A549 (cell line): ENCODE measurements around the gene COPB1. TPM values are rescaled to one million over a fixed set of nuclear protein-coding genes. Genes with fewer than 3 reads are reported as not detected.

Experiments used
- ATAC-seq, 2 experiments: fragments of 200-7000 bp in 1 of 2; fragments of >200 bp in 1 of 2; cut with Nextera tagmentation in 1 of 2; cut with Tn5 transposase in 1 of 2; 3 replicates each; pipeline versions ENCODE4 v1.8.0 to v1.9.1; 2018 to 2020; ENCODE audit warnings: mild to moderate bottlenecking in 1 of 2, moderate library complexity in 1 of 2
- CTCF ChIA-PET: fragments of 300-600 bp; sonication (Branson Sonifier 250); formaldehyde crosslinking; extraction: SDS; loops from one replicate; lab custom pipeline; 2021; ENCODE audit warnings: antibody characterized with exemption, inconsistent platforms; lab: Yijun Ruan, JAX
- POLR2A ChIA-PET: fragments of 350-600 bp; formaldehyde crosslinking; extraction: SDS; loops from one replicate; lab custom pipeline; 2021; ENCODE audit warnings: antibody characterized with exemption, inconsistent platforms; lab: Yijun Ruan, JAX
- DNase-seq, 2 experiments: peaks; one replicate each; pipeline versions ENCODE4 v3.0.0 to v3.0.0-alpha.2; 2011 to 2016; ENCODE audit warnings: low read depth in 1 of 2, low spot score in 1 of 2
- FAIRE-seq: peaks from 2 replicates; lab custom pipeline; 2011; peaks lifted over from hg19 to GRCh38; lab: Jason Lieb, UNC
- H3K27ac ChIP-seq, 2 experiments: fragments of >200 bp; sonication (Bioruptor Twin); formaldehyde crosslinking; 3 replicates each; pipeline ENCODE4 v1.5.1; 2016 to 2017
- H3K4me1 ChIP-seq: fragments of >200 bp; sonication (Bioruptor Twin); formaldehyde crosslinking; 3 replicates; pipeline ENCODE4 v1.6.1; 2016
- H3K4me2 ChIP-seq: fragments of >200 bp; sonication (Bioruptor Twin); formaldehyde crosslinking; 3 replicates; pipeline ENCODE4 v1.6.1; 2016
- H3K4me3 ChIP-seq: fragments of >200 bp; sonication (Bioruptor Twin); formaldehyde crosslinking; 3 replicates; pipeline ENCODE4 v1.5.1; 2016
- H3K9me3 ChIP-seq: fragments of >200 bp; sonication (Bioruptor Twin); formaldehyde crosslinking; 3 replicates; pipeline ENCODE4 v1.6.1; 2016
- BHLHE40 ChIP-seq: IDR thresholded peaks from 2 replicates; pipeline ENCODE4 v1.6.1; 2012; ENCODE audit warnings: low read depth, low read length, inconsistent platforms
- CHD4 ChIP-seq: fragments of 200-600 bp; sonication (generic); IDR thresholded peaks from 2 replicates; pipeline ENCODE4 v1.6.1; 2016; ENCODE audit warnings: antibody characterized with exemption, mild to moderate bottlenecking, borderline replicate concordance
- FOSB ChIP-seq: fragments of 250-450 bp; sonication (Bioruptor Pico); IDR thresholded peaks from 2 replicates; pipeline ENCODE4 v1.5.0; 2020; ENCODE audit warnings: mild to moderate bottlenecking, moderate library complexity
- FOXS1 ChIP-seq: fragments of 250-450 bp; sonication (Bioruptor Pico); IDR thresholded peaks from 2 replicates; pipeline ENCODE4 v1.5.0; 2020; ENCODE audit warnings: mild to moderate bottlenecking, moderate library complexity
- HOXA7 ChIP-seq: fragments of 250-450 bp; sonication (Bioruptor Pico); IDR thresholded peaks from 2 replicates; pipeline ENCODE4 v1.5.0; 2020; ENCODE audit warnings: mild to moderate bottlenecking, moderate library complexity
- HOXB5 ChIP-seq: fragments of 250-450 bp; sonication (Bioruptor Pico); IDR thresholded peaks from 2 replicates; pipeline ENCODE4 v1.5.0; 2020; ENCODE audit warnings: mild to moderate bottlenecking, moderate library complexity
- KDM1A ChIP-seq: fragments of 200-600 bp; sonication (generic); IDR thresholded peaks from 2 replicates; pipeline ENCODE4 v1.6.1; 2016; ENCODE audit warnings: low read depth, mild to moderate bottlenecking
- MAZ ChIP-seq: fragments of 150-350 bp; IDR thresholded peaks from 2 replicates; pipeline ENCODE4 v1.6.1; 2014; ENCODE audit warnings: antibody characterized with exemption, low read depth, low read length, borderline replicate concordance
- NR3C1 ChIP-seq: fragments of >200 bp; sonication (Bioruptor Twin); formaldehyde crosslinking; IDR thresholded peaks from 3 replicates; pipeline ENCODE4 v1.6.1; 2017
- PHF8 ChIP-seq: fragments of 200-600 bp; sonication (generic); IDR thresholded peaks from 2 replicates; pipeline ENCODE4 v1.6.1; 2016; ENCODE audit warnings: low read depth, mild to moderate bottlenecking, antibody characterized with exemption, moderate library complexity, borderline replicate concordance
- POLR2AphosphoS2 ChIP-seq: conservative IDR thresholded peaks from 2 replicates; pipeline ENCODE4 v1.6.1; 2012; ENCODE audit warnings: low read length, improper control_type of control experiment, inconsistent platforms
- RNF2 ChIP-seq: fragments of 200-600 bp; sonication (generic); IDR thresholded peaks from 2 replicates; pipeline ENCODE4 v1.6.1; 2016; ENCODE audit warnings: low read depth, mild to moderate bottlenecking, antibody characterized with exemption, moderate library complexity, borderline replicate concordance
- ZNF302 ChIP-seq: fragments of 250-450 bp; sonication (Bioruptor Pico); IDR thresholded peaks from 2 replicates; pipeline ENCODE4 v1.9.0; 2021; ENCODE audit warnings: inconsistent platforms, mild to moderate bottlenecking, moderate library complexity
- WGBS: methylation state at CpG from one replicate; pipeline ENCODE4 v1.1.6; 2017; ENCODE audit errors: missing lambda C conversion rate; 5-methylcytosine and 5-hydroxymethylcytosine counted together
- polyA plus RNA-seq, 4 experiments: library from polyadenylated mRNA; depleted of rRNA in 3 of 4; stranded (reverse); fragments of >200 nt; fragmentation: RNase III in 1 of 4; extraction: RNeasy Plus Mini Kit Qiagen cat#74134 plus additional on column Dnase treatment in 1 of 4; gene quantifications; 2 replicates in 3 of 4; 3 replicates in 1 of 4; pipeline ENCODE4 v1.2.3, GENCODE V29; 2011 to 2017
- TF ChIP-seq, protein P1 (sequence below): IDR thresholded peaks from 2 replicates; pipeline ENCODE4 v1.6.1; 2012; ENCODE audit warnings: low read depth, borderline replicate concordance
- TF ChIP-seq, protein P2 (sequence below): fragments of 250-450 bp; sonication (Bioruptor Pico); IDR thresholded peaks from 2 replicates; pipeline ENCODE4 v1.5.0; 2021; ENCODE audit warnings: mild to moderate bottlenecking, moderate library complexity, borderline replicate concordance
- TF ChIP-seq, protein P3 (sequence below): fragments of 150-350 bp; IDR thresholded peaks from 2 replicates; pipeline ENCODE4 v1.6.1; 2014; ENCODE audit warnings: low read depth, mild to moderate bottlenecking, low read length
- TF ChIP-seq, protein P4 (sequence below): fragments of >200 bp; sonication (Bioruptor Twin); formaldehyde crosslinking; IDR thresholded peaks from 3 replicates; pipeline ENCODE4 v1.5.1; 2016
- TF ChIP-seq, protein P5 (sequence below): fragments of 200-600 bp; sonication (generic); IDR thresholded peaks from 2 replicates; pipeline ENCODE4 v1.6.1; 2016; ENCODE audit warnings: antibody characterized with exemption, mild to moderate bottlenecking, moderate library complexity

Gene COPB1
- polyA plus RNA-seq, 2 of the 4 experiments (the other 2 are of a cell fraction): 128 to 232 TPM

DNA sequence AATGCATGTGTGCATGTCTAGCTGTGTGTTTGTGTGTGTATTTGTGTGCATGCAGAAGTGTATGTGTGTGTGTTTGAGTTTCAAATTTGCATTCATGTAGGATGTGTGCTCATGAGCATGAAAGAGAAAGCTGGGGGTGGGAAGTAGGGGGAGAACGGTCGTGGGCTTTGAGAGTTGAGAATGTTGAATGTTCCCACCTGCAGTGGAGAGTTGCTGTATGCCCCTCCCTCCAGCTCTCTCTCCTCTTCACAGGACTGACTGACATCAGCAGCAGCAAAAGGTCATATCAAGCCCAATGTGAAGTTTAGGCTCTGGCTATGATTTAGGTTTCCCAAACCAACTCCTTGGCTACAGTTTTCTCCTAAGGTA, 76.8 kb downstream of the COPB1 start:
- Histone ChIP-seq H3K9me3 (no peaks in the 10 kb centered on the region), H3K4me1 (peaks cover 37% of the 10 kb centered on the region), H3K4me3 (no peak overlapping the region), H3K27ac (peak overlapping the region; percentile 44 to 85), H3K4me2 (peak overlapping the region; percentile 76)
- no peak for FAIRE-seq
- ChIA-PET CTCF (interaction anchor here (0.9 to 8.5 kb wide), 6 partner anchors 9 to 122 kb away, joined by 3 to 77 read pairs (median 4); no protein-coding TSS in a partner anchor), POLR2A (interaction anchor here (0.6 to 1.6 kb wide), 6 partner anchors 23 to 122 kb away, joined by 3 to 12 read pairs (median 5); no protein-coding TSS in a partner anchor)
- TF ChIP-seq HOXA7 (CRISPR knock-in tag): no peak
- TF ChIP-seq PHF8: no peak
- TF ChIP-seq, protein P1, sequence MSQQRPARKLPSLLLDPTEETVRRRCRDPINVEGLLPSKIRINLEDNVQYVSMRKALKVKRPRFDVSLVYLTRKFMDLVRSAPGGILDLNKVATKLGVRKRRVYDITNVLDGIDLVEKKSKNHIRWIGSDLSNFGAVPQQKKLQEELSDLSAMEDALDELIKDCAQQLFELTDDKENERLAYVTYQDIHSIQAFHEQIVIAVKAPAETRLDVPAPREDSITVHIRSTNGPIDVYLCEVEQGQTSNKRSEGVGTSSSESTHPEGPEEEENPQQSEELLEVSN: no peak
- no peak for TF ChIP-seq BHLHE40
- TF ChIP-seq, protein P2, sequence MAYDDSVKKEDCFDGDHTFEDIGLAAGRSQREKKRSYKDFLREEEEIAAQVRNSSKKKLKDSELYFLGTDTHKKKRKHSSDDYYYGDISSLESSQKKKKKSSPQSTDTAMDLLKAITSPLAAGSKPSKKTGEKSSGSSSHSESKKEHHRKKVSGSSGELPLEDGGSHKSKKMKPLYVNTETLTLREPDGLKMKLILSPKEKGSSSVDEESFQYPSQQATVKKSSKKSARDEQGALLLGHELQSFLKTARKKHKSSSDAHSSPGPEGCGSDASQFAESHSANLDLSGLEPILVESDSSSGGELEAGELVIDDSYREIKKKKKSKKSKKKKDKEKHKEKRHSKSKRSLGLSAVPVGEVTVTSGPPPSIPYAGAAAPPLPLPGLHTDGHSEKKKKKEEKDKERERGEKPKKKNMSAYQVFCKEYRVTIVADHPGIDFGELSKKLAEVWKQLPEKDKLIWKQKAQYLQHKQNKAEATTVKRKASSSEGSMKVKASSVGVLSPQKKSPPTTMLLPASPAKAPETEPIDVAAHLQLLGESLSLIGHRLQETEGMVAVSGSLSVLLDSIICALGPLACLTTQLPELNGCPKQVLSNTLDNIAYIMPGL (CRISPR knock-in tag): no peak
- no peak for TF ChIP-seq FOSB
- TF ChIP-seq HOXB5 (CRISPR knock-in tag): no peak
- no peak for TF ChIP-seq FOXS1
- TF ChIP-seq, protein P3, sequence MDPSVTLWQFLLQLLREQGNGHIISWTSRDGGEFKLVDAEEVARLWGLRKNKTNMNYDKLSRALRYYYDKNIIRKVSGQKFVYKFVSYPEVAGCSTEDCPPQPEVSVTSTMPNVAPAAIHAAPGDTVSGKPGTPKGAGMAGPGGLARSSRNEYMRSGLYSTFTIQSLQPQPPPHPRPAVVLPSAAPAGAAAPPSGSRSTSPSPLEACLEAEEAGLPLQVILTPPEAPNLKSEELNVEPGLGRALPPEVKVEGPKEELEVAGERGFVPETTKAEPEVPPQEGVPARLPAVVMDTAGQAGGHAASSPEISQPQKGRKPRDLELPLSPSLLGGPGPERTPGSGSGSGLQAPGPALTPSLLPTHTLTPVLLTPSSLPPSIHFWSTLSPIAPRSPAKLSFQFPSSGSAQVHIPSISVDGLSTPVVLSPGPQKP: no peak
- TF ChIP-seq, protein P4, sequence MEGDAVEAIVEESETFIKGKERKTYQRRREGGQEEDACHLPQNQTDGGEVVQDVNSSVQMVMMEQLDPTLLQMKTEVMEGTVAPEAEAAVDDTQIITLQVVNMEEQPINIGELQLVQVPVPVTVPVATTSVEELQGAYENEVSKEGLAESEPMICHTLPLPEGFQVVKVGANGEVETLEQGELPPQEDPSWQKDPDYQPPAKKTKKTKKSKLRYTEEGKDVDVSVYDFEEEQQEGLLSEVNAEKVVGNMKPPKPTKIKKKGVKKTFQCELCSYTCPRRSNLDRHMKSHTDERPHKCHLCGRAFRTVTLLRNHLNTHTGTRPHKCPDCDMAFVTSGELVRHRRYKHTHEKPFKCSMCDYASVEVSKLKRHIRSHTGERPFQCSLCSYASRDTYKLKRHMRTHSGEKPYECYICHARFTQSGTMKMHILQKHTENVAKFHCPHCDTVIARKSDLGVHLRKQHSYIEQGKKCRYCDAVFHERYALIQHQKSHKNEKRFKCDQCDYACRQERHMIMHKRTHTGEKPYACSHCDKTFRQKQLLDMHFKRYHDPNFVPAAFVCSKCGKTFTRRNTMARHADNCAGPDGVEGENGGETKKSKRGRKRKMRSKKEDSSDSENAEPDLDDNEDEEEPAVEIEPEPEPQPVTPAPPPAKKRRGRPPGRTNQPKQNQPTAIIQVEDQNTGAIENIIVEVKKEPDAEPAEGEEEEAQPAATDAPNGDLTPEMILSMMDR: no peak
- TF ChIP-seq, protein P5, sequence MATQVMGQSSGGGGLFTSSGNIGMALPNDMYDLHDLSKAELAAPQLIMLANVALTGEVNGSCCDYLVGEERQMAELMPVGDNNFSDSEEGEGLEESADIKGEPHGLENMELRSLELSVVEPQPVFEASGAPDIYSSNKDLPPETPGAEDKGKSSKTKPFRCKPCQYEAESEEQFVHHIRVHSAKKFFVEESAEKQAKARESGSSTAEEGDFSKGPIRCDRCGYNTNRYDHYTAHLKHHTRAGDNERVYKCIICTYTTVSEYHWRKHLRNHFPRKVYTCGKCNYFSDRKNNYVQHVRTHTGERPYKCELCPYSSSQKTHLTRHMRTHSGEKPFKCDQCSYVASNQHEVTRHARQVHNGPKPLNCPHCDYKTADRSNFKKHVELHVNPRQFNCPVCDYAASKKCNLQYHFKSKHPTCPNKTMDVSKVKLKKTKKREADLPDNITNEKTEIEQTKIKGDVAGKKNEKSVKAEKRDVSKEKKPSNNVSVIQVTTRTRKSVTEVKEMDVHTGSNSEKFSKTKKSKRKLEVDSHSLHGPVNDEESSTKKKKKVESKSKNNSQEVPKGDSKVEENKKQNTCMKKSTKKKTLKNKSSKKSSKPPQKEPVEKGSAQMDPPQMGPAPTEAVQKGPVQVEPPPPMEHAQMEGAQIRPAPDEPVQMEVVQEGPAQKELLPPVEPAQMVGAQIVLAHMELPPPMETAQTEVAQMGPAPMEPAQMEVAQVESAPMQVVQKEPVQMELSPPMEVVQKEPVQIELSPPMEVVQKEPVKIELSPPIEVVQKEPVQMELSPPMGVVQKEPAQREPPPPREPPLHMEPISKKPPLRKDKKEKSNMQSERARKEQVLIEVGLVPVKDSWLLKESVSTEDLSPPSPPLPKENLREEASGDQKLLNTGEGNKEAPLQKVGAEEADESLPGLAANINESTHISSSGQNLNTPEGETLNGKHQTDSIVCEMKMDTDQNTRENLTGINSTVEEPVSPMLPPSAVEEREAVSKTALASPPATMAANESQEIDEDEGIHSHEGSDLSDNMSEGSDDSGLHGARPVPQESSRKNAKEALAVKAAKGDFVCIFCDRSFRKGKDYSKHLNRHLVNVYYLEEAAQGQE: no peak
- no peak for TF ChIP-seq ZNF302 (CRISPR knock-in tag)
- no peak for TF ChIP-seq NR3C1
- TF ChIP-seq CHD4: no peak
- TF ChIP-seq MAZ: no peak
- no peak for TF ChIP-seq POLR2AphosphoS2
- TF ChIP-seq KDM1A: no peak
- TF ChIP-seq RNF2: no peak
- 12% methylated on average over 1 of the region's 2 CpGs for WGBS
- ATAC-seq: peak; percentile 17 to 31; a peak in 4 of 6 replicates
- no peak for DNase-seq
